ENCODE measurements around the gene CIC. TPM values are rescaled to one million over a fixed set of nuclear protein-coding genes. Genes with fewer than 3 reads are reported as not detected.
A peak's percentile ranks its signal among the peaks of the same experiment; 100 is the strongest.

The CIC gene
- total RNA-seq, 1 donor from 2014 or later = 68.3 TPM

GRCh38 chr19:42278452-42279154 is 9.6 kb downstream of the CIC start:
- Mint-ChIP-seq H3K4me1 (ENCODE audit: low read depth) (peaks cover 42% of the 10 kb centered on the region), H3K27ac (peak overlapping the region; percentile 93), H3K27me3 (ENCODE audit: low read depth) (no peaks in the 10 kb centered on the region), H3K36me3 (ENCODE audit: low read depth) (peaks cover 33% of the 10 kb centered on the region), H3K4me3 (ENCODE audit: low read depth) (peak overlapping the region; percentile 91), H3K9me3 (no peaks in the 10 kb centered on the region)
- no peak for DNase-seq (ENCODE audit: low spot score)
- intact Hi-C loops (cut with micrococcal nuclease) = loop anchor here (1.0 kb wide), 1 partner anchor 8 kb away; no protein-coding TSS in a partner anchor

GRCh38 chr19:42279155-42279901 is 10.3 kb downstream of the CIC start:
- Mint-ChIP-seq H3K27me3 (ENCODE audit: low read depth) (no peaks in the 10 kb centered on the region), H3K4me3 (ENCODE audit: low read depth) (peak overlapping the region; percentile 91), H3K4me1 (ENCODE audit: low read depth) (peaks cover 42% of the 10 kb centered on the region), H3K27ac (peak overlapping the region; percentile 93), H3K9me3 (no peaks in the 10 kb centered on the region), H3K36me3 (ENCODE audit: low read depth) (peaks cover 28% of the 10 kb centered on the region)
- no peak for DNase-seq (ENCODE audit: low spot score)
- intact Hi-C loops (cut with micrococcal nuclease) = loop anchor here (1.0 kb wide), 1 partner anchor 9 kb away; no protein-coding TSS in a partner anchor

GRCh38 chr19:42279902-42280814 is 11.1 kb downstream of the CIC start:
- Mint-ChIP-seq H3K36me3 (ENCODE audit: low read depth) (peaks cover 19% of the 10 kb centered on the region), H3K9me3 (no peaks in the 10 kb centered on the region), H3K27me3 (ENCODE audit: low read depth) (no peaks in the 10 kb centered on the region), H3K4me1 (ENCODE audit: low read depth) (peaks cover 44% of the 10 kb centered on the region), H3K4me3 (ENCODE audit: low read depth) (peak overlapping the region; percentile 91), H3K27ac (peak overlapping the region; percentile 93)
- intact Hi-C loops (cut with micrococcal nuclease) = loop anchor here (1.0 kb wide), 1 partner anchor 10 kb away; no protein-coding TSS in a partner anchor
- peak; percentile 86 for DNase-seq (ENCODE audit: low spot score)

- no peaks in the 10 kb centered on the region for H3K27me3 Mint-ChIP-seq (ENCODE audit: low read depth)
- H3K4me3 Mint-ChIP-seq (ENCODE audit: low read depth) = peak overlapping the region; percentile 78
- intact Hi-C loops (cut with micrococcal nuclease) = no loop called here
- peak overlapping the region; percentile 16 for H3K27ac Mint-ChIP-seq
- peaks cover 46% of the 10 kb centered on the region for H3K4me1 Mint-ChIP-seq (ENCODE audit: low read depth)
- no peak for DNase-seq (ENCODE audit: low spot score)
- H3K9me3 Mint-ChIP-seq = no peaks in the 10 kb centered on the region
- peaks cover 16% of the 10 kb centered on the region for H3K36me3 Mint-ChIP-seq (ENCODE audit: low read depth)
Observed at GRCh38 chr19:42280815-42281145, 11.7 kb downstream of the CIC start.

GRCh38 chr19:42281146-42281826 is 12.2 kb downstream of the CIC start:
- H3K4me3 Mint-ChIP-seq (ENCODE audit: low read depth) = peak overlapping the region; percentile 78
- peaks cover 46% of the 10 kb centered on the region for H3K4me1 Mint-ChIP-seq (ENCODE audit: low read depth)
- DNase-seq (ENCODE audit: low spot score) = no peak
- intact Hi-C loops (cut with micrococcal nuclease) = no loop called here
- H3K36me3 Mint-ChIP-seq (ENCODE audit: low read depth) = peaks cover 16% of the 10 kb centered on the region
- H3K27ac Mint-ChIP-seq = peak overlapping the region; percentile 89
- no peaks in the 10 kb centered on the region for H3K9me3 Mint-ChIP-seq
- no peaks in the 10 kb centered on the region for H3K27me3 Mint-ChIP-seq (ENCODE audit: low read depth)

GRCh38 chr19:42281827-42282762 is 13.0 kb downstream of the CIC start:
- H3K4me1 Mint-ChIP-seq (ENCODE audit: low read depth) = peaks cover 39% of the 10 kb centered on the region
- no peaks in the 10 kb centered on the region for H3K9me3 Mint-ChIP-seq
- no peak for DNase-seq (ENCODE audit: low spot score)
- H3K27me3 Mint-ChIP-seq (ENCODE audit: low read depth) = no peaks in the 10 kb centered on the region
- peak overlapping the region; percentile 89 for H3K27ac Mint-ChIP-seq
- peaks cover 14% of the 10 kb centered on the region for H3K36me3 Mint-ChIP-seq (ENCODE audit: low read depth)
- peak overlapping the region; percentile 78 for H3K4me3 Mint-ChIP-seq (ENCODE audit: low read depth)
- intact Hi-C loops (cut with micrococcal nuclease) = loop anchor here (2.0 kb wide), 4 partner anchors 21 to 149 kb away; partner anchors contain the start of genes MEGF8, PAFAH1B3, POU2F2 and PRR19

- peaks cover 39% of the 10 kb centered on the region for H3K4me1 Mint-ChIP-seq (ENCODE audit: low read depth)
- H3K4me3 Mint-ChIP-seq (ENCODE audit: low read depth) = peak overlapping the region; percentile 71
- no peaks in the 10 kb centered on the region for H3K9me3 Mint-ChIP-seq
- DNase-seq (ENCODE audit: low spot score) = no peak
- H3K27ac Mint-ChIP-seq = peak overlapping the region; percentile 89
- H3K27me3 Mint-ChIP-seq (ENCODE audit: low read depth) = no peaks in the 10 kb centered on the region
- intact Hi-C loops (cut with micrococcal nuclease) = loop anchor here (1.0 to 2.0 kb wide), 7 partner anchors 15 to 150 kb away; partner anchors contain the start of genes ERF, MEGF8, PAFAH1B3 and POU2F2
- peaks cover 18% of the 10 kb centered on the region for H3K36me3 Mint-ChIP-seq (ENCODE audit: low read depth)
Observed at GRCh38 chr19:42282819-42283187, 13.8 kb downstream of the CIC start.

- Mint-ChIP-seq H3K9me3 (no peaks in the 10 kb centered on the region), H3K4me1 (ENCODE audit: low read depth) (peaks cover 39% of the 10 kb centered on the region), H3K27ac (no peak overlapping the region), H3K36me3 (ENCODE audit: low read depth) (peaks cover 16% of the 10 kb centered on the region), H3K4me3 (ENCODE audit: low read depth) (no peak overlapping the region), H3K27me3 (ENCODE audit: low read depth) (no peaks in the 10 kb centered on the region)
- DNase-seq (ENCODE audit: low spot score) = peak; percentile 91
- intact Hi-C loops (cut with micrococcal nuclease) = loop anchor here (1.0 to 2.0 kb wide), 7 partner anchors 15 to 151 kb away; partner anchors contain the start of genes ERF, MEGF8, PAFAH1B3 and POU2F2
Observed at GRCh38 chr19:42283188-42284065, 14.4 kb downstream of the CIC start.

- intact Hi-C loops (cut with micrococcal nuclease) = no loop called here
- H3K36me3 Mint-ChIP-seq (ENCODE audit: low read depth) = peaks cover 14% of the 10 kb centered on the region
- no peaks in the 10 kb centered on the region for H3K9me3 Mint-ChIP-seq
Observed at GRCh38 chr19:42284066-42284501, 15.0 kb downstream of the CIC start.

GRCh38 chr19:42284591-42285341 is 15.7 kb downstream of the CIC start:
- Mint-ChIP-seq H3K4me3 (ENCODE audit: low read depth) (peak overlapping the region; percentile 88), H3K4me1 (ENCODE audit: low read depth) (peaks cover 28% of the 10 kb centered on the region), H3K27me3 (ENCODE audit: low read depth) (no peaks in the 10 kb centered on the region), H3K27ac (peak overlapping the region; percentile 82), H3K36me3 (ENCODE audit: low read depth) (peaks cover 18% of the 10 kb centered on the region), H3K9me3 (no peaks in the 10 kb centered on the region)
- no peak for DNase-seq (ENCODE audit: low spot score)
- intact Hi-C loops (cut with micrococcal nuclease) = no loop called here

More at GRCh38 chr19:42284066-42284501, 15.0 kb downstream of the CIC start:
- Mint-ChIP-seq H3K27me3 (ENCODE audit: low read depth) (no peaks in the 10 kb centered on the region), H3K27ac (no peak overlapping the region), H3K4me3 (ENCODE audit: low read depth) (no peak overlapping the region), H3K4me1 (ENCODE audit: low read depth) (peaks cover 35% of the 10 kb centered on the region)
- DNase-seq (ENCODE audit: low spot score) = peak; percentile 80

Measured in activated T-helper 2 cell treated with anti-CD3 and anti-CD28 coated beads, Interferon-gamma antibody, Interleukin-2, Interleukin-4, amounts not matched to agents 10 μg/mL and 5 μg/mL and 100 μg/mL, durations not matched to agents 14 hours and 24 hours and 36 hours (primary cell).